HuH-7.5 (cell line): ENCODE measurements around the gene SMR3A.
A peak's percentile ranks its signal among the peaks of the same experiment; 100 is the strongest.

Source experiments
- DNase-seq: peaks from one replicate; pipeline ENCODE4 v3.0.0; 2011; ENCODE audit warnings: low spot score

The SMR3A gene

GRCh38 chr4:70360460-70360859, at the start of gene SMR3A:
Gene SMR3A (plus strand): TSS chr4:70360760. CDS start chr4:70362116, 1,356 bp downstream.
- no peak for DNase-seq

GRCh38 chr4:70313736-70314135, 46.8 kb upstream of the SMR3A start:
- no peak for DNase-seq

GRCh38 chr4:70315928-70316327, 44.6 kb upstream of the SMR3A start:
- DNase-seq = no peak

DNA sequence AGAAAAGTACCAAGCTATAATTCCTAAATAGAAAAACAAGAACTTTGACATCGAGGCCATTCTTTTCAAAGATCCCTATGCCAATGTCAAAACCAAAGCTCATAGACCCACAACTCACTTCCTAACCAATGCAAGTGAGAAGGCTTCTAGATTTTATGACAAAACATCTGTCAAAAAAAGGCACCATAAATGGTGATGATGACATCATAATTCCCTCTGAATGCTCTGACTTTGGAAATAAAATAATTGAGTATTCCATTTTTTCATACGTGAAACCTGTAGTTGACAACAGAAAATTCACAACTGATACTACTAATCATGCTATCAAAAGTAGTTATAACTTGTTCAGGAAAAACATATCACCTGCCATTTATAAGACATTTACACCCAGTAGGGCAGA, 34.5 kb upstream of the SMR3A start:
- DNase-seq = no peak

- no peak for DNase-seq
These were observed 25.9 kb upstream of the SMR3A start, which contains the start of gene CABS1 for GRCh38 chr4:70334681-70335080. Gene CABS1 (plus strand): TSS chr4:70334981. CDS start chr4:70335040, 59 bp downstream.

- no peak for DNase-seq
These were observed 24.5 kb upstream of the SMR3A start for GRCh38 chr4:70336043-70336442.

DNA sequence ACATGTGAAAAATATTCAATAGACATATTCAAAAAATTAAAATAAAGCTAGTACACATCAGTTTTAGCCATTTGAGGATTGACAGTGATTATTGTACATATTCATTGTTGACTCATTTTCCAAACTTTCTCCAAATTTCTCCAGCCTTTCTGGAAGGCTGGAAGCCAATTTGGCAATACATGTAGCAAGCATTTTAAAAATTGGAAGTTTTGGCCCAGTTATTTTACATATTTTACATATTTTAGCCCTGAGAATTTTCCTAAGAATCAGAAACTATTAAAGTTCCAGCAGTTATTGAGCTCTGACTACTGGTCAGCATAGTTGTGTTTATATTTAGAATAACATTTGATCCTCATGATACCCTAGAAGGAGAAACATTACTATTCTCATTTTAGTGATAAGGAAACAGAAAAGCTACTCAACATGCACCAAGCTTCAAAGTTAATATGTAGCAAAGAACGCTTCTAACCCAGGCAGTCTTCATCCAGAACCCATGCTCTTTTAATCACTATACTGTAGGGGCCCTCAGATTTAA, 22.6 kb upstream of the SMR3A start:
- no peak for DNase-seq

- no peak for DNase-seq
These were observed 4.4 kb upstream of the SMR3A start for GRCh38 chr4:70356185-70356584.

DNA sequence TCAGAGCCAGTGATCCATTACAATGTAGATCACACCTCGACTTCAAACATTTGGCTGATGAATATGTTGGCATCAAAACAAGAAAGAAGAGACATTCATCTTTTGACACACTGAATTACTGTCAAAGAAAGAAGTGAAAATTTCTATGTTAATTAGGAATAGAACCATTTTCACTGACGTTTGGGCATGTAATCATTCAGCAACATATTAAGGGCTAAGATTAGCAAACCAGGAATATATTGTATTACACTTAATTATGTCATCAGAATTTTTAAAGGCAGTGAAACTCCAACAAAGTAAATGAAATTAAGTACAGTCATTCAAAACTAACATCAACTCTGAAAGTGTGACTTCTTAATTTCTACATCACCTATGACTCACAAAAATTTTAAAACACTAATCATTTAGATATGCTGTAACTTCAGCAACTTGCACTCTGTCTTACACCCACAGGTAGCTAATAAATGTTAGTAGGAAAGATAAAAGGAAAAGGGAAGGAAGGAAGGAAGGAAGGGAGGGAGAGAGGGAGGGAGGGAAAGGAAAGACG, 1.4 kb upstream of the SMR3A start:
- DNase-seq = no peak

GRCh38 chr4:70364002-70364401, 3.4 kb downstream of the SMR3A start:
- no peak for DNase-seq

DNA sequence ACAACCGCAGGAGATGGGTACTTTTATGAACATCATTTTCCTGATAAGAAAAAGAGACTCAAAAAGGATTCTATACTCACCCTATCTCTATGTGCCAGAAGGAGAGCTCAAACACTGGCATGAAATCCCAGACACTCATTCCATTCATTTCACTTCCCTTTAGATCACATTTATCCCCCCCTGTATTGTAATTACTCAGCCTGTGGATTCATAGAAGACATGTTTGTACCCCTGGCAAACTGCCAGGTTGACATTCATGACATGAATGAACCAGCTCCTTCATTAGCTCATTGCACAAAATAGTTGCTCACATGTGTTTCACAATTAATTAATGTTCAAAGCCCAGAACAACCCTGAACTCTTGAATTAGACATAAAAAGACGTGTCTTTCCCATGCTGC, 4.9 kb downstream of the SMR3A start:
- DNase-seq = no peak

DNA sequence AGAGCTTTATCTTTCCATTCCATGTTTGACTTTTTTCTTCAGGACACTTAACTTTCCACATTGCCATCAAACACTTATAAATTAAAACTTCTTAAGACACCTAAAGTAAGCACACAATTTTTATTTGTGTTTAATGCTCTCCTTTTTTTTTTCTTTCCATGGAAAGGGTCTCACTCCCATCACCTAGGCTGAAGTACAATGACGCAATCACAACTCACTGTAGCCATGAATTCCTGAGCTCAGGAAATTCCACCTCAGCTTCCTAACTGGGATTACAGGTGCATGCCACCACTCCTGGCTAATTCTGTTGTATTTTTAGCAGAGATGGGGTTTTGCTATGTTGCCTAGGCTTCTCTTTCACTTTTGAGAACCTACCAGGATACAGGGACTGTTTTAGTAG, 7.3 kb downstream of the SMR3A start:
- no peak for DNase-seq

DNA sequence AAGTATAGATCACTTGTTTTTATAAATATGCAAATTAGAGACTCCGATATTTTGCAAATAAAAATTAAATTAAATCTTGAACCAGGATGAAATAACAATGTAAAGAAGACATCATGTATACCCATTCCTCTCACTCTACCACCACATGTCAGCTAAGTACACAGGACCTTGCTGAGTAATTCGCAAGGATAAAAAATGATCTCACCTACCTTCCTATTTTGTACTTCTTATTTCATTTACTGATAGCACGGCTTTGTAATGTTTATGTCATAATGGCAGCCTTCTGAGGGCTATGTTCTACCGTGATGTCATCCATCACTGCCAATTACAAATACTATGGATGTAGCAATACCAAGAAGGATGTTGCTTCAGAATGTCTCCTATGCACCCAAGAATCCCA, 11.4 kb downstream of the SMR3A start:
- no peak for DNase-seq

DNA sequence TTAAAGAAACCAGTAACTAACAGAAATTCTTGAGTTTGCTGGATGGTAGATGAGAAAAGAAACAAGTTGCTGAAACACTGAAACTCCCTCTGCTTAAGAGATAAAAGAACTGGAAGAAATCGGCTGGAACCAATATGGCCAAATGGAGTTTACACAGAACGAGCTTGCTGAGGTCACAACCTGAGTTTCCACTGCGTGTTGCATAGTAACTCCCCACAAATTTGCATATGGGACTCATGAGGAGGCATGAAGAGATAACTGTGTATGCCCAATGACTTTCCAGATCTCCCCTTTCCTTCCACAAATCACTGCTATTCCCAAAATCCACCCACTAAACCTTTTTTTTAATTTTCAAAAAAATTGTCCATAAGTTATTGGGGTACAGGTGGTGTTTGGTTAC, 12.2 kb downstream of the SMR3A start:
- no peak for DNase-seq

- DNase-seq = no peak
These were observed 20.0 kb downstream of the SMR3A start for GRCh38 chr4:70380578-70380977.

- no peak for DNase-seq
These were observed 22.2 kb downstream of the SMR3A start, which contains the start of gene SMR3B for GRCh38 chr4:70382691-70383181. Gene SMR3B (plus strand): TSS chr4:70383131. CDS start chr4:70384511, 1,380 bp downstream.

DNA sequence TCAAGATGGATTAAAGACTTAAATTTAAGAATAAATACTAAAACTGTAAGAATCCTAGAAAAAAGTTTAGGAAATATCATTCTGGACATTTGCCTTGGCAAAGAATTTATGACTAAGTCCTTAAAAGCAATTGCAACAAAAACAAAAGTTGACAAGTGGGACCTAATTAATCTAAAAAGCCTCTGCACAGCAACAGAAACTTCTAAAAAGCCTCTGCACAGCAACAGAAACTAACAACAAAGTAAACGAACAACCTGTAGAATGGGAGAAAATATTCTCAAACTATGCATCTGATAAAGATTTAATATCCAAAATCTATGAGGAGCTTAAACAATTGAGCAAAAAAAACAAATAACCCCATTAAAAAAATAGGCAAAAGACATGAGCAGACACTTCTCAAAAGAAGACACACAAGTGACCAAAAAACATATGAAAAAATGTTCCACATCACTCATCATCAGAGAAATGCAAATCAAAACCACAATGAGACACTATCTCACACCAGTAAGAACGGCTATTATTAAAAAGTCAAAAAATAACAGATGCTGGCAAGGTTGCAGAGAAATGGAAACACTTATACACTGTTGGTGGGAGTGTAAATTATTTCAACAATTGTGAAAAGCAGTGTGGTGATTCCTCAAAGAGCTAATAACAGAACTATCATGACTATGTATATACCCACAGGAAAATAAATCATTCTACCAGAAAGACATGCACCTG, 31.7 kb downstream of the SMR3A start:
- DNase-seq = no peak

DNA sequence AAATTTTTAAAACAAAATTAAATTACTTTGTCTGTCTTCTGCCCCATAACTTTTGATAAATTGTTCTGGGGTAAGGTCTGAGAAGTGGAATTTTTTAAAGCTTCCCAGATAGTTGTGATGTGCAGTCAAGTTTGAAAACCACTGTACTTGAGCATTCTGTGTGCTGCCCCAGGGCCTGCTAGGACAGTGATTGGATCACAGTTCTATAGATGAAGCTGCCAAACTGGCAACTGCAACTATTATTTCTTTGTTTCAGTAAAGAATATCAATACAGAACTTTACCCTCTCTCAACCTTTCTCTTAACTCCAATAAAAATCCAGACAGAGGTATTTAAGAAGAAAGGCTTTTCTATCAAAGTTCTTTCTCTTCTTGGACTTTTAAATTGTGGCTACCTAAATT, 37.0 kb downstream of the SMR3A start, which contains the start of gene OPRPN:
Gene OPRPN (plus strand): TSS at position 361 of the 400 bp plus-strand sequence. CDS start 1,346 bp downstream, outside the sequence.
- peak; percentile 3 for DNase-seq

DNA sequence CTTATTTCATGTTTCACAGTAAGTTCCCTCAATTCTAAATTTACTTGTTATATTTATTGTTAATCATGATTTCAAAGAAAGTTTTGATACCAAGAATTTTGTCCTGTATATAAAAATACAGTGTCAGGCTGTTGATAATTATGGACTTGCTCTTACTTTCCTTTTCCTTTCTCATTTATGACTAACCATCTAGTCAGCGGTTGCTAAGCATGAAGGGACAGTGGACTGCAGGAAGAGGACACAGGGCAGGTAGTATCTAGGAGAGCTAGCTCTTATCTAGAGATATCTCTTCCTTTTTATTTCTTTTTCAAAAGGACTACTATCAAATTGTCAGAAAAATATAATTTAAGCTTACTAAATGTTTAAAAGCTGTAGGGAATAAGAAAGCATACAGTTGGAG, 38.8 kb downstream of the SMR3A start:
- no peak for DNase-seq

GRCh38 chr4:70402762-70403161, 42.2 kb downstream of the SMR3A start:
- no peak for DNase-seq

GRCh38 chr4:70405765-70406164, 45.2 kb downstream of the SMR3A start:
- no peak for DNase-seq
